Fibroblast of villous mesenchyme (primary cell): ENCODE results near the gene HERPUD1. TPM values are rescaled to one million over a fixed set of nuclear protein-coding genes. Genes with fewer than 3 reads are reported as not detected.

Experiments
- DNase-seq: peaks from one replicate; pipeline ENCODE4 v3.0.0-alpha.2; 2010; ENCODE audit warnings: low read depth
- H3K4me3 ChIP-seq: 2 replicates; pipeline ENCODE4 v1.5.1; 2011; ENCODE audit warnings: low read depth, mild to moderate bottlenecking, low read length
- CTCF ChIP-seq: IDR thresholded peaks from 2 replicates; pipeline ENCODE4 v1.5.1; 2012; ENCODE audit warnings: low read depth, mild to moderate bottlenecking, low read length; ENCODE audit not compliant: insufficient read depth
- total RNA-seq: library from RNA; depleted of rRNA; stranded (reverse); fragments of >200 nt; gene quantifications from 2 replicates; pipeline ENCODE4 v1.2.3, GENCODE V29; 2012

The HERPUD1 gene
- total RNA-seq, 1 donor = 98.4 TPM

- H3K4me3 ChIP-seq = no peak overlapping the region
- no peak for TF ChIP-seq CTCF
- no peak for DNase-seq
Measured at GRCh38 chr16:56896244-56896643, 35.7 kb upstream of the HERPUD1 start.

GRCh38 chr16:56897026-56897799, 34.7 kb upstream of the HERPUD1 start:
- DNase-seq = no peak
- TF ChIP-seq CTCF = no peak
- no peak overlapping the region for H3K4me3 ChIP-seq

GRCh38 chr16:56898847-56899246, 33.1 kb upstream of the HERPUD1 start:
- H3K4me3 ChIP-seq = no peak overlapping the region
- no peak for DNase-seq
- no peak for TF ChIP-seq CTCF

- no peak for DNase-seq
- TF ChIP-seq CTCF = no peak
- H3K4me3 ChIP-seq = no peak overlapping the region
Measured at GRCh38 chr16:56903866-56904265, 28.1 kb upstream of the HERPUD1 start.

- H3K4me3 ChIP-seq = no peak overlapping the region
- DNase-seq = no peak
- TF ChIP-seq CTCF = no peak
Measured at GRCh38 chr16:56907401-56907800, 24.5 kb upstream of the HERPUD1 start.

GRCh38 chr16:56909527-56909979, 22.4 kb upstream of the HERPUD1 start:
- DNase-seq = peak; percentile 23
- H3K4me3 ChIP-seq = no peak overlapping the region
- TF ChIP-seq CTCF = no peak

GRCh38 chr16:56910112-56910511, 21.8 kb upstream of the HERPUD1 start:
- H3K4me3 ChIP-seq = no peak overlapping the region
- no peak for DNase-seq
- TF ChIP-seq CTCF = no peak
